Loucy (cell line): ENCODE results near the gene RAB27A.

Experiments used
- H2AFZ ChIP-seq: fragments of 200-600 bp; sonication (generic); 2 replicates; pipeline ENCODE4 v1.6.0; 2016; ENCODE audit warnings: antibody characterized with exemption, mild to moderate bottlenecking, low read length, moderate library complexity
- H3F3A ChIP-seq: fragments of 200-600 bp; 2 replicates; pipeline ENCODE4 v1.6.0; 2016; ENCODE audit warnings: antibody characterized with exemption, low read depth, mild to moderate bottlenecking
- H3K27me3 ChIP-seq: fragments of 200-600 bp; sonication (generic); 2 replicates; pipeline ENCODE4 v1.6.1; 2014; ENCODE audit warnings: low read length, mild to moderate bottlenecking; ENCODE audit not compliant: insufficient read depth, poor library complexity, severe bottlenecking
- H3K36me3 ChIP-seq: fragments of 200-600 bp; sonication (generic); 2 replicates; pipeline ENCODE4 v1.6.1; 2016; ENCODE audit warnings: low read length; ENCODE audit not compliant: insufficient read depth
- H3K4me1 ChIP-seq: fragments of 200-600 bp; sonication (generic); 2 replicates; pipeline ENCODE4 v1.5.1; 2014; ENCODE audit warnings: low read length, mild to moderate bottlenecking; ENCODE audit not compliant: insufficient read depth, poor library complexity, severe bottlenecking
- H3K4me2 ChIP-seq: fragments of 200-600 bp; sonication (generic); 2 replicates; pipeline ENCODE4 v1.6.0; 2014; ENCODE audit warnings: antibody characterized with exemption, low read length, low read depth, mild to moderate bottlenecking; ENCODE audit not compliant: poor library complexity, severe bottlenecking
- H3K4me3 ChIP-seq: fragments of 200-600 bp; sonication (generic); 2 replicates; pipeline ENCODE4 v1.5.1; 2014; ENCODE audit warnings: low read length, mild to moderate bottlenecking, mixed read lengths; ENCODE audit not compliant: poor library complexity, severe bottlenecking
- H3K79me2 ChIP-seq: fragments of 200-600 bp; sonication (generic); 2 replicates; pipeline ENCODE4 v1.6.1; 2014; ENCODE audit warnings: low read length; ENCODE audit not compliant: insufficient read depth
- H3K9ac ChIP-seq: fragments of 200-600 bp; sonication (generic); 2 replicates; pipeline ENCODE4 v1.6.0; 2014; ENCODE audit warnings: mild to moderate bottlenecking, low read depth, low read length, moderate library complexity; ENCODE audit not compliant: poor library complexity, severe bottlenecking
- H3K9me2 ChIP-seq: fragments of 200-600 bp; sonication (generic); replicated peaks from 2 replicates; pipeline ENCODE4 v1.6.1; 2016; ENCODE audit warnings: low read depth, low read length, mixed read lengths
- H3K9me3 ChIP-seq: fragments of 200-600 bp; sonication (generic); 2 replicates; pipeline ENCODE4 v1.6.1; 2014; ENCODE audit warnings: mild to moderate bottlenecking, antibody characterized with exemption, low read length, low read depth; ENCODE audit not compliant: insufficient read depth
- H4K20me1 ChIP-seq: fragments of 200-600 bp; sonication (generic); 2 replicates; pipeline ENCODE4 v1.6.0; 2014; ENCODE audit warnings: antibody characterized with exemption, low read length, mild to moderate bottlenecking; ENCODE audit not compliant: insufficient read depth, poor library complexity, severe bottlenecking
- CTCF ChIP-seq: fragments of 200-600 bp; sonication (generic); conservative IDR thresholded peaks from 2 replicates; pipeline ENCODE4 v1.5.1; 2014; ENCODE audit warnings: mild to moderate bottlenecking, antibody characterized with exemption, low read length
- EZH2phosphoT487 ChIP-seq: fragments of 200-600 bp; IDR thresholded peaks from 2 replicates; pipeline ENCODE4 v1.6.1; 2018; ENCODE audit warnings: antibody characterized with exemption, mild to moderate bottlenecking, moderate library complexity, borderline replicate concordance

Gene RAB27A

GRCh38 chr15:55267401-55268175 is 22.0 kb downstream of the RAB27A start:
- Histone ChIP-seq H4K20me1 (no peaks in the 10 kb centered on the region), H3K9me3 (no peaks in the 10 kb centered on the region), H3K27me3 (no peaks in the 10 kb centered on the region), H3F3A (no peaks in the 10 kb centered on the region), H3K4me1 (peaks cover 62% of the 10 kb centered on the region), H2AFZ (peak overlapping the region; percentile 24), H3K4me3 (peak overlapping the region; percentile 66), H3K36me3 (peaks cover 15% of the 10 kb centered on the region; the same call in 1 of the 2 replicates), H3K9ac (peak overlapping the region; percentile 68), H3K79me2 (peaks cover 92% of the 10 kb centered on the region), H3K4me2 (peak overlapping the region; percentile 78), H3K9me2 (no peaks in the 10 kb centered on the region)
- no peak for TF ChIP-seq EZH2phosphoT487

GRCh38 chr15:55266547-55266946 is 23.1 kb downstream of the RAB27A start:
- TF ChIP-seq CTCF: no peak
- TF ChIP-seq EZH2phosphoT487: no peak
- H4K20me1 ChIP-seq: no peaks in the 10 kb centered on the region
- H3K4me2 ChIP-seq: peak overlapping the region; percentile 78
- peak overlapping the region; percentile 66 for H3K4me3 ChIP-seq
- H2AFZ ChIP-seq: no peak overlapping the region
- no peaks in the 10 kb centered on the region for H3K9me3 ChIP-seq
- peaks cover 91% of the 10 kb centered on the region for H3K79me2 ChIP-seq
- peaks cover 58% of the 10 kb centered on the region for H3K4me1 ChIP-seq
- H3K9me2 ChIP-seq: no peaks in the 10 kb centered on the region
- H3F3A ChIP-seq: no peaks in the 10 kb centered on the region
- H3K27me3 ChIP-seq: no peaks in the 10 kb centered on the region
- peak overlapping the region; percentile 68 for H3K9ac ChIP-seq
- peaks cover 15% of the 10 kb centered on the region; the same call in 1 of the 2 replicates for H3K36me3 ChIP-seq

- peaks cover 22% of the 10 kb centered on the region for H3K36me3 ChIP-seq
- H3K4me2 ChIP-seq: no peak overlapping the region
- no peak overlapping the region for H3K4me3 ChIP-seq
- H3K9me2 ChIP-seq: no peaks in the 10 kb centered on the region
- H3K79me2 ChIP-seq: peaks cover 87% of the 10 kb centered on the region
- no peaks in the 10 kb centered on the region for H3F3A ChIP-seq
- no peak overlapping the region for H3K9ac ChIP-seq
- no peak overlapping the region for H2AFZ ChIP-seq
- H3K4me1 ChIP-seq: peaks cover 25% of the 10 kb centered on the region
- H3K9me3 ChIP-seq: no peaks in the 10 kb centered on the region
- TF ChIP-seq EZH2phosphoT487 (no peak), CTCF (no peak)
- H3K27me3 ChIP-seq: no peaks in the 10 kb centered on the region
- no peaks in the 10 kb centered on the region for H4K20me1 ChIP-seq
Measured at GRCh38 chr15:55260562-55261131, 29.0 kb downstream of the RAB27A start.
